ENCODE data around the gene COA8. TPM values are rescaled to one million over a fixed set of nuclear protein-coding genes. Genes with fewer than 3 reads are reported as not detected.
A peak's percentile ranks its signal among the peaks of the same experiment; 100 is the strongest.

The COA8 gene
- total and polyA plus RNA-seq, 2 of the 13 experiments (the other 11 are each of a cell fraction or from before 2014, with no cell fraction given), result 10.9 to 25.1 TPM

DNA sequence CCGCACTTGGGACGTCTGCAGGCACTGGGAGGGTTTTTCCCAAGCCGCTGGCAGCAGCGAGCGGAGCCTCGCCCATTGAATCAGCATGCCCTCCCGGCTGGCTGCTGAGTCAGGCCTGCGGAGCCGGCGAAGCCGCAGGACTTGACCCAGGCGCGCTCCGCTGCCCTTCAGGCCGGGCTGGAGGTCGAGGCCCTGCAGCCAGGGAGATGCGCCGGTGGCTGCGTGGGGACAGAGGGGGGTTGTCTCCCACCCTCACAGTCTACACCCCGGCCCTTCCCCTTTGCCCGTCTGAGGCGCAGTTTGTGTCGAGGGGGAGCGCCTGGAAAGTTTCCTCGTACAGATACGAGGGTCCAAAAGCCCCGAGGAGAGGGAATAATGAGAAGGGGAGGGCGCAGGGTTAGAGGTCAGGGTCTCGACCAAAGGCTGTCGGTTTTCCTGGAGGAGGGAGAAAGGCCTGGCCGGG lies 65.5 kb downstream of the COA8 start (continued):
- TF ChIP-seq, protein P1, sequence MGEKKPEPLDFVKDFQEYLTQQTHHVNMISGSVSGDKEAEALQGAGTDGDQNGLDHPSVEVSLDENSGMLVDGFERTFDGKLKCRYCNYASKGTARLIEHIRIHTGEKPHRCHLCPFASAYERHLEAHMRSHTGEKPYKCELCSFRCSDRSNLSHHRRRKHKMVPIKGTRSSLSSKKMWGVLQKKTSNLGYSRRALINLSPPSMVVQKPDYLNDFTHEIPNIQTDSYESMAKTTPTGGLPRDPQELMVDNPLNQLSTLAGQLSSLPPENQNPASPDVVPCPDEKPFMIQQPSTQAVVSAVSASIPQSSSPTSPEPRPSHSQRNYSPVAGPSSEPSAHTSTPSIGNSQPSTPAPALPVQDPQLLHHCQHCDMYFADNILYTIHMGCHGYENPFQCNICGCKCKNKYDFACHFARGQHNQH (CRISPR knock-in tag; IDR thresholded peaks at IDR 0.05), result peak; percentile 43; the same call in 1 of the 2 replicates
- TF ChIP-seq POGK (CRISPR knock-in tag; conservative IDR thresholded peaks at IDR 0.05) (no peak), ZNF451 (CRISPR knock-in tag; IDR thresholded peaks at IDR 0.05) (no peak), HNRNPLL (IDR thresholded peaks at IDR 0.05; ENCODE audit: low read depth, low read length, poor library complexity, severe bottlenecking) (peak; percentile 58), ZNF296 (CRISPR knock-in tag; conservative IDR thresholded peaks at IDR 0.05) (no peak), ZNF674 (CRISPR knock-in tag; IDR thresholded peaks at IDR 0.05; ENCODE audit: low read depth) (no peak), STAG1 (CRISPR knock-in tag; IDR thresholded peaks at IDR 0.05) (no peak), AGO2 (optimal IDR thresholded peaks at IDR 0.05; ENCODE audit: low read depth, low read length) (peak; percentile 82), NFKB2 (CRISPR knock-in tag; IDR thresholded peaks at IDR 0.05; ENCODE audit: borderline replicate concordance) (no peak), ZNF629 (CRISPR knock-in tag; conservative IDR thresholded peaks at IDR 0.05) (no peak), ZBTB3 (CRISPR knock-in tag; IDR thresholded peaks at IDR 0.05; ENCODE audit: borderline replicate concordance, low read depth) (no peak), ZNF7 (CRISPR knock-in tag; IDR thresholded peaks at IDR 0.05) (no peak), FOXJ3 (CRISPR knock-in tag; IDR thresholded peaks at IDR 0.05; ENCODE audit: borderline replicate concordance) (no peak), ELK4 (CRISPR knock-in tag; IDR thresholded peaks at IDR 0.05; ENCODE audit: borderline replicate concordance) (no peak), ELF3 (CRISPR knock-in tag; IDR thresholded peaks at IDR 0.05) (no peak), ZNF724P (CRISPR knock-in tag; IDR thresholded peaks at IDR 0.05; ENCODE audit: borderline replicate concordance) (no peak), NONO (IDR thresholded peaks at IDR 0.05) (no peak), NONO (CRISPR knock-in tag; conservative IDR thresholded peaks at IDR 0.05) (no peak), TEAD3 (CRISPR knock-in tag; optimal IDR thresholded peaks at IDR 0.05; ENCODE audit: borderline replicate concordance) (no peak), ZNF12 (CRISPR knock-in tag; IDR thresholded peaks at IDR 0.05) (0 out of 2 replicates have a peak, but pooled peaks have one; percentile 21)
- TF ChIP-seq, protein P2, sequence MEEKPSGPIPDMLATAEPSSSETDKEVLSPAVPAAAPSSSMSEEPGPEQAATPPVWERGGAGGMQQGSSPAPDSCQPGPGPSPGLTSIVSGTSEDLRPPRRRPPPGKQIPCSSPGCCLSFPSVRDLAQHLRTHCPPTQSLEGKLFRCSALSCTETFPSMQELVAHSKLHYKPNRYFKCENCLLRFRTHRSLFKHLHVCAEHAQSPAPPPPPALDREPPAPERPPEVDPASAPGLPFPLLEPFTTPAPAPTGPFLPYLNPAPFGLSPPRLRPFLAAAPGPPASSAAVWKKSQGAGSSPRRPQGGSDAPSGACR (CRISPR knock-in tag; IDR thresholded peaks at IDR 0.05), result no peak
- TF ChIP-seq, protein P3, sequence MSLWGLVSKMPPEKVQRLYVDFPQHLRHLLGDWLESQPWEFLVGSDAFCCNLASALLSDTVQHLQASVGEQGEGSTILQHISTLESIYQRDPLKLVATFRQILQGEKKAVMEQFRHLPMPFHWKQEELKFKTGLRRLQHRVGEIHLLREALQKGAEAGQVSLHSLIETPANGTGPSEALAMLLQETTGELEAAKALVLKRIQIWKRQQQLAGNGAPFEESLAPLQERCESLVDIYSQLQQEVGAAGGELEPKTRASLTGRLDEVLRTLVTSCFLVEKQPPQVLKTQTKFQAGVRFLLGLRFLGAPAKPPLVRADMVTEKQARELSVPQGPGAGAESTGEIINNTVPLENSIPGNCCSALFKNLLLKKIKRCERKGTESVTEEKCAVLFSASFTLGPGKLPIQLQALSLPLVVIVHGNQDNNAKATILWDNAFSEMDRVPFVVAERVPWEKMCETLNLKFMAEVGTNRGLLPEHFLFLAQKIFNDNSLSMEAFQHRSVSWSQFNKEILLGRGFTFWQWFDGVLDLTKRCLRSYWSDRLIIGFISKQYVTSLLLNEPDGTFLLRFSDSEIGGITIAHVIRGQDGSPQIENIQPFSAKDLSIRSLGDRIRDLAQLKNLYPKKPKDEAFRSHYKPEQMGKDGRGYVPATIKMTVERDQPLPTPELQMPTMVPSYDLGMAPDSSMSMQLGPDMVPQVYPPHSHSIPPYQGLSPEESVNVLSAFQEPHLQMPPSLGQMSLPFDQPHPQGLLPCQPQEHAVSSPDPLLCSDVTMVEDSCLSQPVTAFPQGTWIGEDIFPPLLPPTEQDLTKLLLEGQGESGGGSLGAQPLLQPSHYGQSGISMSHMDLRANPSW (CRISPR knock-in tag; IDR thresholded peaks at IDR 0.05; ENCODE audit: borderline replicate concordance), result no peak

All from HepG2 (cell line).